ENCODE measurements around the gene PBX2. TPM values are rescaled to one million over a fixed set of nuclear protein-coding genes. Genes with fewer than 3 reads are reported as not detected.

PBX2 gene
- total and polyA plus RNA-seq, 9 donors: 39.3 to 110 (median 90.7) TPM

DNA sequence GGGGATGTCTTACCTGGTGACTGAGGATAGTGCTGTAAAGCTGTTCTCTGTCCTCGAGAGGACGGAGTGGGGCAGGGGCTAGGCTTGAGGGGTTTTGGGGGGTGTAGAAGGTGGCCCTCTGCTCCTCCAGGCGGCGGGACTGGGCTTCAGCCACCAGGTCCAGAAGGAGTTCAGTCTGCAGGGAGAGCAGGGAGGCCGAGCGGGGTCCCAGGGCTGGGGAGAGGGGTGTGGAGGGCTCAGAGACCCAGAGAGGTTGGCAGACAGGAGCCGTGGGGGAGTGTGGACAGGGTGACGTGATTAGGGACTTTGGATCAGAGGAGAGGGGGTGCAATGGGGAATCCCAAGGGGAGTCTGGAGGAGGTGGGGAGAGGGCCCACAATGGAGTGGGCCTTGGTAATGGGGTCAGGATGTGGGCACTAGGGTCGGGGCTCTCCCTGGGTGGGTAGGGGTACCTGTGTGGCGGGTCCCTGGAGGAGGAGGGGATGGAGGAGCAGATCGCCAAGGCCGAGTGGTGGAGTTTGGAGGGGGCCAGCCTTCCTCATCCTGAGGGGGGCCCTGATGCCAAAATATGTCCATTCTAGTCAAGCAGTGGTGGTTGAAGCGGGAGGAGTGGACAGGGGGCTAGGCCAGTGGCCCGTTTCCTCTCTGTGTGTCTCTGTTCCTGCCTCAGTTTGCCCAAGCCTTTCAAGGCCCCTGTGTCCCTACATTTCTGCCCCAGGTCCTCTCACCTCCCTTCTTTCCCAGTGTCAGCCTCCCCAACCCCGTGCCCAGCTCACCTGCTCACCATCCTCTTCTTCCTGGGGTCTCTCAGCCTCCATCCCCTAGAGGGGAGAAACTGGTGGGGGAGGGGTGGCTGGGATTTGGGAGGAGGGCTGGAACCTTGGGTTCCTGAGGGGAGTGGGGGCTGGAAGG is 1.9 kb upstream of the PBX2 start:
- peak in 3 of 5 donors; percentile 47 to 63 (median 51) for DNase-seq
- TF ChIP-seq POLR2A (IDR thresholded peaks at IDR 0.05): no peak
- TF ChIP-seq EP300 (IDR thresholded peaks at IDR 0.05): no peak
- TF ChIP-seq, protein P1, sequence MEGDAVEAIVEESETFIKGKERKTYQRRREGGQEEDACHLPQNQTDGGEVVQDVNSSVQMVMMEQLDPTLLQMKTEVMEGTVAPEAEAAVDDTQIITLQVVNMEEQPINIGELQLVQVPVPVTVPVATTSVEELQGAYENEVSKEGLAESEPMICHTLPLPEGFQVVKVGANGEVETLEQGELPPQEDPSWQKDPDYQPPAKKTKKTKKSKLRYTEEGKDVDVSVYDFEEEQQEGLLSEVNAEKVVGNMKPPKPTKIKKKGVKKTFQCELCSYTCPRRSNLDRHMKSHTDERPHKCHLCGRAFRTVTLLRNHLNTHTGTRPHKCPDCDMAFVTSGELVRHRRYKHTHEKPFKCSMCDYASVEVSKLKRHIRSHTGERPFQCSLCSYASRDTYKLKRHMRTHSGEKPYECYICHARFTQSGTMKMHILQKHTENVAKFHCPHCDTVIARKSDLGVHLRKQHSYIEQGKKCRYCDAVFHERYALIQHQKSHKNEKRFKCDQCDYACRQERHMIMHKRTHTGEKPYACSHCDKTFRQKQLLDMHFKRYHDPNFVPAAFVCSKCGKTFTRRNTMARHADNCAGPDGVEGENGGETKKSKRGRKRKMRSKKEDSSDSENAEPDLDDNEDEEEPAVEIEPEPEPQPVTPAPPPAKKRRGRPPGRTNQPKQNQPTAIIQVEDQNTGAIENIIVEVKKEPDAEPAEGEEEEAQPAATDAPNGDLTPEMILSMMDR (IDR thresholded peaks at IDR 0.05): no peak
- Histone ChIP-seq H3K4me1 (ENCODE audit: insufficient read depth) (peaks cover 5% of the 10 kb centered on the region), H3K9me3 (no peaks in the 10 kb centered on the region), H3K4me3 (no peak overlapping the region), H3K27ac (no peak overlapping the region), H3K27me3 (no peaks in the 10 kb centered on the region), H3K36me3 (no peaks in the 10 kb centered on the region)
- intact Hi-C loops (cut with DNase I): loop anchor here in 1 of 4 donors (10.0 kb wide), 1 partner anchor 783 kb away; no protein-coding TSS in a partner anchor
- WGBS, 3 donors: 71 to 81% (median 78%) methylated on average over 15 of the region's 15 CpGs

DNA sequence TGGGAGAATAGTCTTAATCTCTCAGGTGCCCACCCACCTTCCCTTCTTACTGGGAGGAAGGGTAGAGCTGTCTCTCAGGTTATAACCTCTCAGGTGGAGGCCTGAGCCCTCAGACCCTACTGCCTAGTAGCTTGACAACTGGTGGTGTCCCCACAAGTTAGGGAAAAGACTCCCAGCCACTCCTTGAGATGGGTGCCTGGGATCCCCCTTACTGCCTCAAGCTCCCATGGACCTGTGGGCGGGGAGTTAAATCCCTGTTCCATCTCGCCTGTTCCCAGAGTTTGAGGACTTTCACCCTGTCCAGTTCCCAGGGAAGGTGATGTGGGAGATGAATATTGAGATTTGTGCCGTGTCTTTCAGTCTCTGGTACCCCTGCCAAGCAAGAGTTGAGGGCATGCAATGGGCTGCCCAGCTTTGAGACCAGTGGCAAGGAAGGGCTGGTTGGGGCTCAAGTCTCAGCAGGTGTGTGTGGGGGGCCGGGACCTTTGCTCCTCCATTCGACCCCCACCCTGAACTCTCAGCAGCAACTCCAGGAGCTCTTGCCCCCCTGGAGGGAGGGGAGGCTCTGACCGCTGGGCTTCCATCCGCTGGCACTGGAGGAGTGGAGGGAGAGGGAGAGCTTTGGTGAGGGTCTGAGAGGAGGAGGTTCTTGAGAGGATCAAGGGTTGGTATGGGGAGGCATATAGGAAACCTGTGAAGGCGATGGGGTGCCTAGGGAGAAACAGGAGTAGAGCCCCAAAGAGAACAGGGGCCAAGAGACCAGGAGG is 1.1 kb upstream of the PBX2 start:
- H3K4me3 ChIP-seq: peak overlapping the region; percentile 55
- no peaks in the 10 kb centered on the region for H3K27me3 ChIP-seq
- H3K9me3 ChIP-seq: no peaks in the 10 kb centered on the region
- TF ChIP-seq, protein P1 (IDR thresholded peaks at IDR 0.05): no peak
- TF ChIP-seq EP300 (IDR thresholded peaks at IDR 0.05): no peak
- peak; percentile 27 to 53 (median 50) for DNase-seq
- H3K4me1 ChIP-seq (ENCODE audit: insufficient read depth): peaks cover 5% of the 10 kb centered on the region
- no peaks in the 10 kb centered on the region for H3K36me3 ChIP-seq
- WGBS, 3 donors: 81 to 88% (median 84%) methylated on average over 8 of the region's 8 CpGs
- intact Hi-C loops (cut with DNase I): loop anchor here in 1 of 4 donors (10.0 kb wide), 1 partner anchor 784 kb away; no protein-coding TSS in a partner anchor
- peak overlapping the region; percentile 93 to 95 for H3K27ac ChIP-seq

DNA sequence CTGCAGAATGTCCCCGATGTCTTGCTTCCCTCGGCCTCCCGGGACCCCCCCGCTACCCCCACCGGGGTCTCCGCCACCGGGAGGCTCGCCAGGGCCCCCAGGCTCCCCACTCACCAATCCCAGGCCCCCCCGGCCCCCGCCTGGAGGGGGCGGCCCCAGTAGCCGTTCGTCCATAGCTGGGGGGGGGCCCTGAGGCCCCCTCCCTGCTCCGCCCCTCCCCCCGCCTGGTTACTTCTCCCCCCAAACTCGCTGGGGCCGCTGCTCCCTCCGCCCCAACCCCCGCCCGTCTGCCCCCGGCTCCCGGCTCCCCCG is 304 bp downstream of the PBX2 start:
- intact Hi-C loops (cut with DNase I): loop anchor here in 1 of 4 donors (10.0 kb wide), 2 partner anchors 465 to 785 kb away; partner anchors contain the start of genes DDAH2, LY6G6C and MPIG6B
- Histone ChIP-seq H3K4me1 (ENCODE audit: insufficient read depth) (peaks cover 5% of the 10 kb centered on the region), H3K27me3 (no peaks in the 10 kb centered on the region), H3K4me3 (peak overlapping the region; percentile 55), H3K27ac (peak overlapping the region; percentile 93 to 95), H3K36me3 (no peaks in the 10 kb centered on the region), H3K9me3 (no peaks in the 10 kb centered on the region)
- TF ChIP-seq POLR2A (IDR thresholded peaks at IDR 0.05) (no peak), EP300 (IDR thresholded peaks at IDR 0.05) (no peak)
- TF ChIP-seq, protein P1 (IDR thresholded peaks at IDR 0.05): no peak
- DNase-seq: peak in 4 of 5 donors; percentile 72 to 85 (median 79)
- WGBS, 3 donors: 0 to 5% (median 0%) methylated on average over 8 to 23 of the region's 23 CpGs

DNA sequence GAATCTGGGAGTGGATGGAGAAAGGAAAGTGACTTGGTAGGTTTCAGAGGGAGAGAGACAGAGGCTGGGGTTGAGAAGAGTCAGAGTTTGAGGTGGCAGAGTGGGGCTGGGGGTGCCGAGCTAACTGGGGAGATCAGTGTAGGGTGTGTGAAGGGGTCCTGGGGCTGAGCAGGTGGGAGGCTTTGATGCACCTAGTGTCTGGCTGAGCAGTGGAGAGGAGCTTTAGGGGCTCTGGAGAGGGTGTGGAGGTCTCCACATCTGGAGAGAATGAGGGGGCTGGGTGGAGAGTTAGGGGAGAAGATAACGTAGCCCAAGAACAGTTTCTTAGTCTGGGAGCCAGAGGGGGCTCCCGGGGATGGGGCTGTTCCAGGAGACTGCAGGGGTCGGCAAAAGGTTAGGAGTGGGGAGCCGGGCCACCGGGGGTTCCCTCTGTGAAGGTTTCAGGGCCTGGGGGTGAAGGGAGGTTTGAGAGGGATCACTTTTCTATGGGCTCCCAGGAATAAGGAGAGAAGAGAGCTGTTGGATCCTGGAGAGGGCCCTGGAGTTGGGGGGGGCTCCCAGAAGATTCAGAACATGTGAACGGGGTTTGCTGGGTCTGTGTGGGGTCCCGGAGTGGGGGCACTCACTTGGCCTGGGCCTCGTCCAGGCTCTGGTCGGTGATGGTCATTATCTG is 797 bp downstream of the PBX2 start:
- DNase-seq: peak in 1 of 5 donors; percentile 54
- Histone ChIP-seq H3K9me3 (no peaks in the 10 kb centered on the region), H3K27me3 (no peaks in the 10 kb centered on the region), H3K27ac (peak overlapping the region; percentile 93 to 95), H3K36me3 (no peaks in the 10 kb centered on the region), H3K4me3 (peak overlapping the region; percentile 55), H3K4me1 (ENCODE audit: insufficient read depth) (peaks cover 5% of the 10 kb centered on the region)
- no peak for TF ChIP-seq POLR2A (IDR thresholded peaks at IDR 0.05)
- intact Hi-C loops (cut with DNase I): loop anchor here in 1 of 4 donors (10.0 kb wide), 1 partner anchor 464 kb away; the partner anchor contains the start of genes DDAH2, LY6G6C and MPIG6B
- WGBS, 3 donors: 0 to 1% (median 0%) methylated on average over 8 to 10 of the region's 10 CpGs

Measured in ovary (tissue), 9 donors.